Upper lobe of left lung (tissue), 4 donors: ENCODE results near the gene VMP1.

ENCODE experiments used
- EP300 ChIP-seq, 4 donors: sonication (generic); formaldehyde crosslinking; IDR thresholded peaks; one replicate each; pipeline ENCODE4 v1.5.1; 2017; ENCODE audit warnings: antibody characterized with exemption in 4 of 4, control low read depth in 2 of 4
- POLR2A ChIP-seq, 4 donors: fragments of 450-650 bp; IDR thresholded peaks; one replicate each; pipeline ENCODE4 v1.5.1; 2016 to 2017; ENCODE audit warnings: antibody characterized with exemption in 4 of 4, mild to moderate bottlenecking in 2 of 4
- POLR2AphosphoS5 ChIP-seq, 2 donors: sonication (generic); formaldehyde crosslinking; IDR thresholded peaks; one replicate each; pipeline ENCODE4 v1.5.1; 2017; ENCODE audit warnings: antibody characterized with exemption in 2 of 2
- TF ChIP-seq, protein P1 (sequence below), 6 experiments: fragments of 450-650 bp in 4 of 6; fragments of 200-600 bp in 2 of 6; sonication (generic) in 2 of 6; IDR thresholded peaks; one replicate each; pipeline ENCODE4 v1.5.1; 2016 to 2019; ENCODE audit warnings: antibody characterized with exemption in 6 of 6

DNA sequence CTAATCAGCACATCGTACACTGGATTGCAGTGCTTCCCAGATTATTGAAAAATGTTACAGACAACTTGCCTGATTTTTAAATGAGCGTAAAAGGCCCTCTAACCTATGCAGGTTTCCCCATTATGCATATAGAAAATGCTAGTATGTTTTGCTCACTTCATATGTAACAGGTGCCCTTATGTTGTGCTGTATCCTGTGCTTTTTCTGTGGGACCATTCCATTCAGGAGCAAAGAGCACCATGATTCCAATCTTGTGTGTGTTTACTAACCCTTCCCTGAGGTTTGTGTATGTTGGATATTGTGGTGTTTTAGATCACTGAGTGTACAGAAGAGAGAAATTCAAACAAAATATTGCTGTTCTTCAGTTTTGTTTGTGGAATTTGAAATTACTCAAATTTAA lies 13.1 kb upstream of the VMP1 start:
- TF ChIP-seq, protein P1, sequence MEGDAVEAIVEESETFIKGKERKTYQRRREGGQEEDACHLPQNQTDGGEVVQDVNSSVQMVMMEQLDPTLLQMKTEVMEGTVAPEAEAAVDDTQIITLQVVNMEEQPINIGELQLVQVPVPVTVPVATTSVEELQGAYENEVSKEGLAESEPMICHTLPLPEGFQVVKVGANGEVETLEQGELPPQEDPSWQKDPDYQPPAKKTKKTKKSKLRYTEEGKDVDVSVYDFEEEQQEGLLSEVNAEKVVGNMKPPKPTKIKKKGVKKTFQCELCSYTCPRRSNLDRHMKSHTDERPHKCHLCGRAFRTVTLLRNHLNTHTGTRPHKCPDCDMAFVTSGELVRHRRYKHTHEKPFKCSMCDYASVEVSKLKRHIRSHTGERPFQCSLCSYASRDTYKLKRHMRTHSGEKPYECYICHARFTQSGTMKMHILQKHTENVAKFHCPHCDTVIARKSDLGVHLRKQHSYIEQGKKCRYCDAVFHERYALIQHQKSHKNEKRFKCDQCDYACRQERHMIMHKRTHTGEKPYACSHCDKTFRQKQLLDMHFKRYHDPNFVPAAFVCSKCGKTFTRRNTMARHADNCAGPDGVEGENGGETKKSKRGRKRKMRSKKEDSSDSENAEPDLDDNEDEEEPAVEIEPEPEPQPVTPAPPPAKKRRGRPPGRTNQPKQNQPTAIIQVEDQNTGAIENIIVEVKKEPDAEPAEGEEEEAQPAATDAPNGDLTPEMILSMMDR (IDR thresholded peaks at IDR 0.05): no peak
- no peak for TF ChIP-seq POLR2AphosphoS5 (IDR thresholded peaks at IDR 0.05)
- no peak for TF ChIP-seq EP300 (IDR thresholded peaks at IDR 0.05)
- TF ChIP-seq POLR2A (IDR thresholded peaks at IDR 0.05): no peak
